SK-N-SH (cell line): ENCODE data around the gene CEP57. TPM values are rescaled to one million over a fixed set of nuclear protein-coding genes. Genes with fewer than 3 reads are reported as not detected.
A peak's percentile ranks its signal among the peaks of the same experiment; 100 is the strongest.

Experiments
- CTCF ChIA-PET: fragments of 300-600, 350-600 bp; formaldehyde crosslinking; extraction: SDS; loops from one replicate; lab custom pipeline; 2021; lab: Yijun Ruan, JAX
- POLR2A ChIA-PET: fragments of 350-600 bp; sonication (Branson Sonifier 250); formaldehyde crosslinking; extraction: SDS; loops from one replicate; lab custom pipeline; 2020; ENCODE audit warnings: antibody characterized with exemption, inconsistent platforms; lab: Yijun Ruan, JAX
- DNase-seq: peaks from one replicate; pipeline ENCODE4 v3.0.0; 2012
- H2AFZ ChIP-seq: fragments of 200-600 bp; sonication (generic); 2 replicates; pipeline ENCODE4 v1.8.1; 2016; ENCODE audit warnings: antibody characterized with exemption, mild to moderate bottlenecking, low read depth
- H3F3A ChIP-seq: fragments of 200-600 bp; sonication (generic); replicated peaks from 2 replicates; pipeline ENCODE3; 2016; ENCODE audit warnings: antibody characterized with exemption, mild to moderate bottlenecking; ENCODE audit not compliant: insufficient read depth
- H3K27ac ChIP-seq, 2 experiments: fragments of 200-500 bp in 1 of 2; fragments of 200-600 bp in 1 of 2; sonication (Bioruptor generic) in 1 of 2; sonication (generic), shearing (Covaris generic) in 1 of 2; 2 replicates each; pipeline versions ENCODE4 v1.5.1 to v1.6.1; 2014 to 2016; ENCODE audit warnings: low read depth in 2 of 2, inconsistent platforms in 1 of 2, low read length in 1 of 2, mild to moderate bottlenecking in 1 of 2, mixed read lengths in 1 of 2
- H3K27me3 ChIP-seq: fragments of 200-600 bp; sonication (generic), shearing (Covaris generic); 2 replicates; pipeline ENCODE4 v1.6.1; 2016; ENCODE audit warnings: mixed run types; ENCODE audit not compliant: insufficient read depth
- H3K36me3 ChIP-seq, 2 experiments: fragments of 200-500 bp in 1 of 2; fragments of 200-600 bp in 1 of 2; sonication (Bioruptor generic) in 1 of 2; sonication (generic) in 1 of 2; replicated peaks in 1 of 2; 2 replicates each; pipeline versions ENCODE3 to v1.5.1; 2014 to 2016; ENCODE audit warnings: low read length in 1 of 2, mild to moderate bottlenecking in 1 of 2; ENCODE audit not compliant: insufficient read depth in 2 of 2, control insufficient read depth in 1 of 2
- H3K4me1 ChIP-seq, 2 experiments: fragments of 200-500 bp in 1 of 2; fragments of 200-600 bp in 1 of 2; sonication (Bioruptor generic) in 1 of 2; sonication (generic), shearing (Covaris generic) in 1 of 2; 2 replicates each; pipeline versions ENCODE4 v1.5.1 to v1.6.1; 2014 to 2016; ENCODE audit warnings: low read depth in 1 of 2, low read length in 1 of 2, mixed run types in 1 of 2; ENCODE audit not compliant: insufficient read depth in 2 of 2, control insufficient read depth in 1 of 2
- H3K4me2 ChIP-seq: fragments of 200-600 bp; sonication (generic), shearing (Covaris generic); 2 replicates; pipeline ENCODE4 v1.6.1; 2017; ENCODE audit warnings: mixed run types
- H3K4me3 ChIP-seq, 2 experiments: fragments of 200-500 bp in 1 of 2; fragments of 200-600 bp in 1 of 2; sonication (Bioruptor generic) in 1 of 2; sonication (generic), shearing (Covaris generic) in 1 of 2; 2 replicates each; pipeline versions ENCODE4 v1.5.1 to v1.8.1; 2014 to 2016; ENCODE audit warnings: low read depth in 2 of 2, inconsistent platforms in 1 of 2, low read length in 1 of 2, mild to moderate bottlenecking in 1 of 2, mixed read lengths in 1 of 2, moderate library complexity in 1 of 2
- H3K79me2 ChIP-seq: fragments of 200-600 bp; sonication (generic); 2 replicates; pipeline ENCODE4 v1.8.1; 2017; ENCODE audit warnings: mild to moderate bottlenecking; ENCODE audit not compliant: insufficient read depth
- H3K9ac ChIP-seq: fragments of 200-600 bp; sonication (generic); 2 replicates; pipeline ENCODE4 v1.6.1; 2017; ENCODE audit warnings: mixed run types
- H3K9me2 ChIP-seq: fragments of 200-600 bp; sonication (generic); 2 replicates; pipeline ENCODE4 v1.6.1; 2017; ENCODE audit warnings: mixed run types
- H3K9me3 ChIP-seq: fragments of 200-600 bp; sonication (generic); 2 replicates; pipeline ENCODE4 v1.6.1; 2017; ENCODE audit warnings: mixed run types, mild to moderate bottlenecking, moderate library complexity
- H4K20me1 ChIP-seq: fragments of 200-600 bp; sonication (generic); 2 replicates; pipeline ENCODE4 v1.6.1; 2017; ENCODE audit warnings: mild to moderate bottlenecking, mixed run types; ENCODE audit not compliant: insufficient read depth
- CHD2 ChIP-seq: fragments of 150-350 bp; IDR thresholded peaks from 2 replicates; pipeline ENCODE4 v1.6.1; 2018; ENCODE audit warnings: low read length; ENCODE audit not compliant: partially characterized antibody
- CTCF ChIP-seq: fragments of 200-600 bp; sonication (generic); IDR thresholded peaks from 2 replicates; pipeline ENCODE4 v1.6.1; 2017; ENCODE audit warnings: antibody characterized with exemption, mild to moderate bottlenecking, moderate library complexity
- ELF1 ChIP-seq: IDR thresholded peaks from 2 replicates; pipeline ENCODE4 v1.4.0; 2012
- EP300 ChIP-seq, 2 experiments: IDR thresholded peaks; 2 replicates each; pipeline versions ENCODE4 v1.4.0 to v1.6.1; 2012; ENCODE audit warnings: borderline replicate concordance in 1 of 2, low read depth in 1 of 2, low read length in 1 of 2
- GABPA ChIP-seq: IDR thresholded peaks from 2 replicates; pipeline ENCODE4 v1.4.0; 2012; ENCODE audit warnings: low read depth, mild to moderate bottlenecking
- GATA2 ChIP-seq: sonication (generic); formaldehyde crosslinking; IDR thresholded peaks from 2 replicates; pipeline ENCODE4 v1.5.0; 2020; ENCODE audit warnings: mild to moderate bottlenecking, missing genetic modification reagents
- IRF3 ChIP-seq: fragments of 150-350 bp; IDR thresholded peaks from 2 replicates; pipeline ENCODE4 v1.6.1; 2016; ENCODE audit warnings: mild to moderate bottlenecking, low read depth, low read length
- JUND ChIP-seq: IDR thresholded peaks from 2 replicates; pipeline ENCODE4 v1.4.0; 2012
- MAX ChIP-seq: IDR thresholded peaks from 2 replicates; pipeline ENCODE4 v1.4.0; 2012; ENCODE audit warnings: low read depth
- MXI1 ChIP-seq: IDR thresholded peaks from 2 replicates; pipeline ENCODE4 v1.6.1; 2012; ENCODE audit warnings: mild to moderate bottlenecking, low read depth, low read length, improper control_type of control experiment
- PBX3 ChIP-seq: IDR thresholded peaks from 2 replicates; pipeline ENCODE4; 2012
- POLR2AphosphoS5 ChIP-seq: IDR thresholded peaks from 2 replicates; pipeline ENCODE4 v1.6.1; 2012; ENCODE audit warnings: low read depth, low read length
- RCOR1 ChIP-seq: fragments of 150-350 bp; IDR thresholded peaks from 2 replicates; pipeline ENCODE4 v1.6.1; 2017; ENCODE audit warnings: antibody characterized with exemption, low read length
- REST ChIP-seq: IDR thresholded peaks from 2 replicates; pipeline ENCODE4 v1.6.1; 2012; ENCODE audit warnings: mild to moderate bottlenecking, low read depth, low read length, moderate library complexity
- RFX5 ChIP-seq: IDR thresholded peaks from 2 replicates; pipeline ENCODE4 v1.6.1; 2012; ENCODE audit warnings: mild to moderate bottlenecking, improper control_type of control experiment, low read length
- RXRA ChIP-seq: IDR thresholded peaks from 2 replicates; pipeline ENCODE4 v1.4.0; 2012; ENCODE audit warnings: low read depth, mild to moderate bottlenecking, borderline replicate concordance
- SMC3 ChIP-seq: IDR thresholded peaks from 2 replicates; pipeline ENCODE4 v1.6.1; 2012; ENCODE audit warnings: low read depth, low read length, improper control_type of control experiment
- TAF1 ChIP-seq: IDR thresholded peaks from 2 replicates; pipeline ENCODE4 v1.6.1; 2012; ENCODE audit warnings: low read depth, mild to moderate bottlenecking, low read length, moderate library complexity, borderline replicate concordance
- TCF12 ChIP-seq: IDR thresholded peaks from 2 replicates; pipeline ENCODE4 v1.4.0; 2012
- USF2 ChIP-seq: fragments of 150-350 bp; IDR thresholded peaks from 2 replicates; pipeline ENCODE4 v1.6.1; 2017; ENCODE audit warnings: antibody characterized with exemption, low read length, low read depth, borderline replicate concordance
- WGBS: methylation state at CpG from one replicate; pipeline ENCODE4 v1.1.6; 2017; ENCODE audit warnings: low lambda C conversion rate; 5-methylcytosine and 5-hydroxymethylcytosine counted together
- polyA plus RNA-seq, 3 experiments: library from polyadenylated mRNA; depleted of rRNA; stranded (reverse); fragments of >200 nt; gene quantifications; 2 replicates each; pipeline ENCODE4 v1.2.3, GENCODE V29; 2012

The CEP57 gene
- polyA plus RNA-seq, 1 of the 3 experiments (the other 2 are of a cell fraction) = 12.2 TPM

- TF ChIP-seq IRF3 (no peak), RXRA (no peak), PBX3 (no peak), EP300 (IDR thresholded peaks at IDR 0.05; ENCODE audit: borderline replicate concordance in 1 of 2, low read depth in 1 of 2, low read length in 1 of 2) (no peak), MXI1 (no peak), CHD2 (no peak), POLR2AphosphoS5 (no peak)
These were observed 6.2 kb downstream of the CEP57 start (continued) for GRCh38 chr11:95796501-95796900.

- H3K4me1 ChIP-seq = peaks cover 5 to 8% of the 10 kb centered on the region in 2 experiments; a peak in 2 of 4 replicates
- TF ChIP-seq JUND (no peak), TCF12 (no peak), CTCF (no peak), PBX3 (no peak), POLR2AphosphoS5 (no peak), GATA2 (CRISPR knock-in tag) (no peak), USF2 (no peak), TAF1 (no peak), RXRA (no peak), SMC3 (no peak), MAX (no peak), ELF1 (no peak), RCOR1 (no peak), RFX5 (no peak), GABPA (no peak), REST (no peak), MXI1 (no peak)
These were observed 9.2 kb downstream of the CEP57 start for GRCh38 chr11:95799546-95799945.

More at GRCh38 chr11:95799546-95799945, 9.2 kb downstream of the CEP57 start:
- Histone ChIP-seq H3K27ac (peak overlapping the region in 1 of 2 experiments; percentile 19; a peak in 1 of 4 replicates), H3K4me2 (no peak overlapping the region), H3K9me2 (no peaks in the 10 kb centered on the region), H3K9me3 (no peaks in the 10 kb centered on the region), H3F3A (no peaks in the 10 kb centered on the region), H4K20me1 (peaks cover 4% of the 10 kb centered on the region; the same call in 1 of the 2 replicates), H2AFZ (no peak overlapping the region), H3K27me3 (no peaks in the 10 kb centered on the region), H3K36me3 (peaks cover 33 to 38% of the 10 kb centered on the region in 2 experiments), H3K79me2 (peaks cover 40% of the 10 kb centered on the region), H3K4me3 (no peak overlapping the region), H3K9ac (no peak overlapping the region)
- WGBS = 80% methylated on average over 1 of the region's 1 CpG
- POLR2A ChIA-PET = no interaction called here
- CTCF ChIA-PET = interaction anchor here (0.6 to 1.3 kb wide), 4 partner anchors 10 to 597 kb away, joined by 3 read pairs; partner anchors contain the start of gene FAM76B
- DNase-seq = peak; percentile 16
